Measurements from ENCODE around the gene MLKL. TPM values are rescaled to one million over a fixed set of nuclear protein-coding genes. Genes with fewer than 3 reads are reported as not detected.
A peak's percentile ranks its signal among the peaks of the same experiment; 100 is the strongest.

Gene MLKL
- total and polyA plus RNA-seq, 2 experiments from 2014 or later, result 0.18 TPM; not detected in 1

DNA sequence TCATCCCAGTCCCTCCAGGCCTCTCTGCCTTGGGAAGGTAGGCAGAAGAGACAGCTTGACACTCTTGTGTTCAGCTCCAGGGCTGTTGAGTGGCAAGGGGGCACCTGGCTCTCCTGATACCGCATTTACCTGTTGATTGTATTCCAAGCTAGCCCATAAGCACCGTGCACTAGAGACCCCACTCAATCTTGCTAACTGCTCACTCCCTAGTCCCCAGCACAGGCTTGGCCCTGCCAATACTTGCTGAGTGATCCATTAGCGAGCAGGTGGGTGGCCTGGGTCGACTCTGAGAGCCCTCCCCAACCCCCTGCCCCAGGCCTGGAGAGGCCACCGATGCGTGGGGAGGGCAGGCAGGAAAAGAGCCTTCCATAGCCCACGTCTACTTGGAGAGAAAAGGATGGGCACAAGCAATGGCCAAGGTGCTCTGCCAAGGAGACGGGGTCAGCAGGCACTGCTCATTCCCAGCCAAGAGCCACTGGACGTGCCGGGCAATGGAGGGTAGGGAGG, 44.5 kb upstream of the MLKL start:
- TF ChIP-seq, protein P1, sequence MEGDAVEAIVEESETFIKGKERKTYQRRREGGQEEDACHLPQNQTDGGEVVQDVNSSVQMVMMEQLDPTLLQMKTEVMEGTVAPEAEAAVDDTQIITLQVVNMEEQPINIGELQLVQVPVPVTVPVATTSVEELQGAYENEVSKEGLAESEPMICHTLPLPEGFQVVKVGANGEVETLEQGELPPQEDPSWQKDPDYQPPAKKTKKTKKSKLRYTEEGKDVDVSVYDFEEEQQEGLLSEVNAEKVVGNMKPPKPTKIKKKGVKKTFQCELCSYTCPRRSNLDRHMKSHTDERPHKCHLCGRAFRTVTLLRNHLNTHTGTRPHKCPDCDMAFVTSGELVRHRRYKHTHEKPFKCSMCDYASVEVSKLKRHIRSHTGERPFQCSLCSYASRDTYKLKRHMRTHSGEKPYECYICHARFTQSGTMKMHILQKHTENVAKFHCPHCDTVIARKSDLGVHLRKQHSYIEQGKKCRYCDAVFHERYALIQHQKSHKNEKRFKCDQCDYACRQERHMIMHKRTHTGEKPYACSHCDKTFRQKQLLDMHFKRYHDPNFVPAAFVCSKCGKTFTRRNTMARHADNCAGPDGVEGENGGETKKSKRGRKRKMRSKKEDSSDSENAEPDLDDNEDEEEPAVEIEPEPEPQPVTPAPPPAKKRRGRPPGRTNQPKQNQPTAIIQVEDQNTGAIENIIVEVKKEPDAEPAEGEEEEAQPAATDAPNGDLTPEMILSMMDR (IDR thresholded peaks at IDR 0.05; ENCODE audit: low read depth, low read length), result no peak
- no peaks in the 10 kb centered on the region for H3K4me1 ChIP-seq (ENCODE audit: low read depth)
- H3K9me3 ChIP-seq (ENCODE audit: low read depth), result no peaks in the 10 kb centered on the region
- no peak overlapping the region for H3K4me3 ChIP-seq
- no peaks in the 10 kb centered on the region for H3K36me3 ChIP-seq
- no peaks in the 10 kb centered on the region for H3K27me3 ChIP-seq
- no peak overlapping the region for H3K27ac ChIP-seq
- DNase-seq (ENCODE audit: low read depth in 1 of 2, low spot score in 1 of 2), result no peak

DNA sequence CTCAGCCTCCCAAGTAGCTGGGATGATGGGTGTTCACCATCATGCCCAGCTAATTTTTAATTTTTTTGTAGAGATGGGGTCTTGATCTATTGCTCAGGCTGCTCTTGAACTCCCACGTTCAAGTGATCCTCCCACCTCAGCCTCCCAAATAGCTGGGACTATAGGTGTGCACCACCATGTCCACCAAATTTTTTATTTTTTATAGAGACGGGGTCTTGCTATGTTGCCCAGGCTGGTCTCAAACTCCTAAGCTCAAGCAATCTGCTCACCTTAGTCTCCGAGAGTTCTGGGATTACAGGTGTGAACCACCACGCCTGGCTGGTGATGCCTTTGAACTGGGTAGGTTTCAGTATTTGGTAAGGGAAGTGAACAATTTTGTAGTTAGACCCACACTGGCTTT, 43.9 kb upstream of the MLKL start:
- H3K4me1 ChIP-seq (ENCODE audit: low read depth), result no peaks in the 10 kb centered on the region
- no peak for DNase-seq (ENCODE audit: low read depth in 1 of 2, low spot score in 1 of 2)
- H3K27me3 ChIP-seq, result no peaks in the 10 kb centered on the region
- no peak overlapping the region for H3K4me3 ChIP-seq
- no peaks in the 10 kb centered on the region for H3K36me3 ChIP-seq
- H3K27ac ChIP-seq, result no peak overlapping the region
- no peaks in the 10 kb centered on the region for H3K9me3 ChIP-seq (ENCODE audit: low read depth)
- TF ChIP-seq, protein P1 (IDR thresholded peaks at IDR 0.05; ENCODE audit: low read depth, low read length), result no peak

DNA sequence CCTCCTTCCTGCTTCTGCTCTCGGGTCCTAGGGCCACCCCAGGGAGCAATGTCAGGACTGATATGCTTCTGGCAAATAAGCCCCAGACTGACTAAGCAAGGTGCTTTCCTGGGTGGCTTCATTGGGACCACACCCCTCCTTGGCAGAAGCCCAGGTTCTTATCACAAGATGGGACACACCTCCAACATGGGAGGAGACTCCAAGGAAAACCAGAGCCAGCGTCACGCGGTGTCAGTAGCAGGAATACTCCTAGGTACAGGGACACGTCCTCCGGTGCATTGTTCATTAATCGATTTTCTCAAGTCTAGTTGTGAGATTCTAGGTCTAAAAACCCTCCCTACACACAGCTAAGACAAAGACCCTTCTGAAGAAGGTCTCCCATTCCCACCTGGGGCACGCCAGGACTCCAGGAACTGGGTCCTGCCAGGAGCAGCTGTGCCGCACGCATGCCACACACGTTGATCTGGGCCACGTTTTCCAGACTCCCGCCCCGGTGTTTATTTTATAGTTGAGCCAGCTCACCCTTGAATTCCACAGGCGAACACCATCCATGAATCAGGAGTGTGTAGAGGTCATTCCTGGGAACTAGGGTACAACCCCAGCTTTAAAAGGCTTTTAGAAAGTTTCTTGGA, 43.1 kb upstream of the MLKL start:
- Histone ChIP-seq H3K27ac (no peak overlapping the region), H3K36me3 (no peaks in the 10 kb centered on the region), H3K9me3 (ENCODE audit: low read depth) (no peaks in the 10 kb centered on the region), H3K27me3 (no peaks in the 10 kb centered on the region), H3K4me1 (ENCODE audit: low read depth) (no peaks in the 10 kb centered on the region), H3K4me3 (no peak overlapping the region)
- TF ChIP-seq, protein P1 (IDR thresholded peaks at IDR 0.05; ENCODE audit: low read depth, low read length), result no peak
- peak in 1 of 2 donors; percentile 20 for DNase-seq (ENCODE audit: low read depth in 1 of 2, low spot score in 1 of 2)

DNA sequence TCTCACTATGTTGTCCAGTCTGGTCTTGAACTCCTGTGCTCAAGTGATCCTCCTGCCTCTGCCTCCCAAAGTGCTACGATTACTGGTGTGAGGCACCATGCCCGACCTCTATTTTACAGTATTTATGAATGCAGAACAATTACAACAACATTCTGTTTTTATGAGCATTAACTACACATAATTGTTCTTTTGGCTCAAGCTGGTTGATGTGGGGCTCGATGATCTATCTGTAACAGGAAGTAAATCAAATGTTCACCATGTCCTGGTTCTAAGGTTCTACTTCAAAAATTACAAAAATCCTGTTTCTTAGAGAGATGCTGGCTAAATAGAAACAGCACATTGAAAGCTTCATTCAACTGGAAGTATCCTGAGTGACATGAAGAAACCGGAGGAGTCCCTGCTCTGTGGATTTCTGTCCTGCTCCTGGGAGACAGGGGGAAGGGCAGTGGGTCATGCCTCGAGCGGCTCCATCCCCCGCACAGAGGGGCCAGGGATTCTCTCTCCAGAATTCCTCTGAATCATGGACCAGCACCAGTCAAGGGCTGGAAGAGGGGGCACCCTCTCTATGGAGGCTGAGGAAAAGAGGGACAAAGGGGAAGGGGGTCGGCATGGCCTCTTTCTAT, 42.5 kb upstream of the MLKL start:
- Histone ChIP-seq H3K4me1 (ENCODE audit: low read depth) (no peaks in the 10 kb centered on the region), H3K4me3 (no peak overlapping the region), H3K36me3 (no peaks in the 10 kb centered on the region), H3K27ac (no peak overlapping the region), H3K27me3 (no peaks in the 10 kb centered on the region), H3K9me3 (ENCODE audit: low read depth) (no peaks in the 10 kb centered on the region)
- DNase-seq (ENCODE audit: low read depth in 1 of 2, low spot score in 1 of 2), result no peak
- TF ChIP-seq, protein P1 (IDR thresholded peaks at IDR 0.05; ENCODE audit: low read depth, low read length), result no peak

DNA sequence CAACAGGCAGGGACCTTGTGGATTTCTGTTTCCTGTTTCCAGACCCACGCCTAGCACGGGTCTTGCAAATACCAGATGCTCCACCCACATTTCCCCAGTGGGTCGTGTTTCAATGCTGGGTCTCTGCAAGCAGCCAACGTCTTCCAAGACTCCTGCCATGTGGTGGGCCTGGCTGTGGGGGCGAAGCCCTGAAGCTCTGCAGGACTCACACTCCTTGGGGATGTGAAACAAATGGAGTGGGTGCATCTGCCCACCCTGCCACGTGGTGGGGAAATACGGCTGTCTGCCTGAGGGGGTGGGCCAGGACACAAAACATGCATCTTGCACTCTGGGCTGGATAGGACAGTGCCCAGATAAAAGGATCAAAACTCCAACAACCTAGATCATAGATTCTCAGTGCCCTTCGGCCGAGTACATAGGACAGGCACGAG, 41.4 kb upstream of the MLKL start:
- Histone ChIP-seq H3K9me3 (ENCODE audit: low read depth) (no peaks in the 10 kb centered on the region), H3K4me1 (ENCODE audit: low read depth) (no peaks in the 10 kb centered on the region), H3K27me3 (no peaks in the 10 kb centered on the region), H3K36me3 (no peaks in the 10 kb centered on the region), H3K27ac (no peak overlapping the region), H3K4me3 (no peak overlapping the region)
- TF ChIP-seq, protein P1 (IDR thresholded peaks at IDR 0.05; ENCODE audit: low read depth, low read length), result no peak
- DNase-seq (ENCODE audit: low read depth in 1 of 2, low spot score in 1 of 2), result peak in 1 of 2 donors; percentile 33
